ENCODE measurements around the gene F13B. TPM values are rescaled to one million over a fixed set of nuclear protein-coding genes. Genes with fewer than 3 reads are reported as not detected.
"Not testable (repeated sequence)": the region's sequence is repeated elsewhere in the genome, so short reads cannot be mapped to it uniquely, and the experiment has no call there.

F13B gene
- total RNA-seq, 1 donor from 2014 or later: not detected

GRCh38 chr1:196991919-196992651 is 75.0 kb downstream of the F13B start:
- DNase-seq; intact Hi-C loops (cut with DNase I); ATAC-seq (ENCODE audit: poor library complexity): not testable (repeated sequence)

Other genes starting within 250 kb of the F13B start
- not detected for gene CFHR1, start 247.5 kb downstream of the F13B start, total RNA-seq
- gene CFHR4, start 179.2 kb downstream of the F13B start, total RNA-seq: not detected
- gene CFHR2, start 123.5 kb downstream of the F13B start, total RNA-seq: not detected
- not detected for gene CFHR5, start 89.7 kb downstream of the F13B start, total RNA-seq
- gene ASPM, start 79.4 kb upstream of the F13B start, total RNA-seq: 0.40 TPM
- 8.0 TPM for gene ZBTB41, start 134.0 kb upstream of the F13B start, total RNA-seq
- 0.08 TPM for gene CRB1, start 201.0 kb upstream of the F13B start, total RNA-seq